B cell (primary cell): ENCODE results near the gene PHACTR1. TPM values are rescaled to one million over a fixed set of nuclear protein-coding genes. Genes with fewer than 3 reads are reported as not detected.

Experiments
- ATAC-seq: fragments of 200-7000 bp; cut with Tn5 transposase; one replicate; pipeline ENCODE4 v1.10.0; 2021; ENCODE audit warnings: low read depth, mild to moderate bottlenecking, moderate number of reproducible peaks, moderate library complexity
- CTCF ChIA-PET: fragments of 350-600 bp; sonication (Branson Sonifier 250); formaldehyde crosslinking; loops from one replicate; lab custom pipeline; 2021; ENCODE audit warnings: antibody characterized with exemption, inconsistent platforms; lab: Charles Lee
- POLR2A ChIA-PET: fragments of 350-600 bp; sonication (Branson Sonifier 250); formaldehyde crosslinking; loops from one replicate; lab custom pipeline; 2021; ENCODE audit warnings: antibody characterized with exemption; lab: Charles Lee
- DNase-seq: peaks from one replicate; pipeline ENCODE4 v3.0.0; 2013
- H2AFZ ChIP-seq: 2 replicates; pipeline ENCODE4 v1.6.1; 2012; ENCODE audit warnings: mild to moderate bottlenecking, low read depth, low read length; ENCODE audit not compliant: insufficient read depth, poor library complexity, severe bottlenecking
- H3K27ac ChIP-seq, 2 donors: 1 replicate in 1 of 2; 2 replicates in 1 of 2; pipeline ENCODE4 v1.5.1; 2012 to 2013; ENCODE audit warnings: low read length in 2 of 2, mild to moderate bottlenecking in 2 of 2, moderate library complexity in 1 of 2
- H3K27me3 ChIP-seq, 4 experiments: fragments of 200-600 bp in 1 of 4; sonication (generic) in 1 of 4; replicated peaks in 1 of 4; 1 replicate in 2 of 4; 2 replicates in 2 of 4; pipeline versions ENCODE4 v1.6.1 to v1.7.0; 2013 to 2016; ENCODE audit warnings: low read length in 3 of 4, mild to moderate bottlenecking in 2 of 4, mixed read lengths in 1 of 4, moderate library complexity in 1 of 4; ENCODE audit not compliant: insufficient read depth in 4 of 4, control insufficient read depth in 3 of 4; ENCODE audit errors: control extremely low read depth in 1 of 4
- H3K36me3 ChIP-seq, 2 experiments: replicated peaks in 1 of 2; 1 replicate in 1 of 2; 2 replicates in 1 of 2; pipeline versions ENCODE4 v1.6.1 to v1.7.1; 2013; ENCODE audit warnings: low read length in 1 of 2; ENCODE audit not compliant: insufficient read depth in 2 of 2, control insufficient read depth in 1 of 2; ENCODE audit errors: control extremely low read depth in 1 of 2, extremely low read depth in 1 of 2
- H3K4me1 ChIP-seq, 2 donors: fragments of 200-600 bp in 1 of 2; sonication (generic) in 1 of 2; 1 replicate in 1 of 2; 2 replicates in 1 of 2; pipeline versions ENCODE4 v1.5.1 to v1.6.1; 2013 to 2017; ENCODE audit warnings: low read length in 2 of 2; ENCODE audit not compliant: control insufficient read depth in 2 of 2, insufficient read depth in 2 of 2
- H3K4me2 ChIP-seq: replicated peaks from 2 replicates; pipeline ENCODE3; 2012; ENCODE audit warnings: mild to moderate bottlenecking, low read depth, low read length; ENCODE audit not compliant: poor library complexity, severe bottlenecking
- H3K4me3 ChIP-seq, 5 experiments: fragments of 200-600 bp in 1 of 5; sonication (generic) in 1 of 5; 1 replicate in 3 of 5; 2 replicates in 2 of 5; pipeline versions ENCODE4 v1.5.1 to v1.7.0; 2011 to 2016; ENCODE audit warnings: low read length in 4 of 5, mild to moderate bottlenecking in 4 of 5, low read depth in 2 of 5, control low read depth in 1 of 5, moderate library complexity in 1 of 5; ENCODE audit not compliant: insufficient read depth in 1 of 5; ENCODE audit errors: control extremely low read depth in 1 of 5, extremely low read depth in 1 of 5
- H3K79me2 ChIP-seq: fragments of 200-600 bp; sonication (generic); one replicate; pipeline ENCODE4 v1.6.0; 2016; ENCODE audit warnings: low read length; ENCODE audit not compliant: control insufficient read depth, insufficient read depth
- H3K9ac ChIP-seq: fragments of 200-600 bp; sonication (generic); 2 replicates; pipeline ENCODE4 v1.6.1; 2017; ENCODE audit warnings: mild to moderate bottlenecking, low read length, moderate library complexity
- H3K9me3 ChIP-seq, 3 donors: one replicate each; pipeline versions ENCODE4 v1.6.1 to v1.7.1; 2013; ENCODE audit warnings: low read length in 2 of 3; ENCODE audit not compliant: control insufficient read depth in 2 of 3, insufficient read depth in 1 of 3; ENCODE audit errors: control extremely low read depth in 1 of 3
- H4K20me1 ChIP-seq: 2 replicates; pipeline ENCODE4 v1.6.0; 2012; ENCODE audit warnings: mild to moderate bottlenecking, low read length; ENCODE audit not compliant: insufficient read depth, control insufficient read depth, poor library complexity, severe bottlenecking
- H3K27ac Mint-ChIP-seq: one replicate; pipeline ENCODE4 v1.8.0; 2021; ENCODE audit warnings: mixed read lengths
- H3K27me3 Mint-ChIP-seq: one replicate; pipeline ENCODE4 v1.8.0; 2021; ENCODE audit warnings: mixed read lengths
- H3K4me1 Mint-ChIP-seq: one replicate; pipeline ENCODE4 v1.8.0; 2021; ENCODE audit warnings: mixed read lengths
- H3K4me3 Mint-ChIP-seq: one replicate; pipeline ENCODE4 v1.8.0; 2021; ENCODE audit warnings: mixed read lengths
- H3K9me3 Mint-ChIP-seq: one replicate; pipeline ENCODE4 v1.8.0; 2022; ENCODE audit warnings: mixed read lengths; ENCODE audit not compliant: insufficient read depth
- EZH2 ChIP-seq: IDR thresholded peaks from 2 replicates; pipeline ENCODE4 v1.6.1; 2012; ENCODE audit warnings: borderline replicate concordance, low read depth, mild to moderate bottlenecking, moderate library complexity, low read length; ENCODE audit not compliant: insufficient read depth, poor library complexity, severe bottlenecking
- WGBS: methylation state at CpG from one replicate; pipeline ENCODE4 v1.1.5; 2013; ENCODE audit warnings: missing lambda C conversion rate; ENCODE audit not compliant: insufficient coverage; 5-methylcytosine and 5-hydroxymethylcytosine counted together
- intact Hi-C: fragments of 100-400 bp; cut with micrococcal nuclease; formaldehyde crosslinking; loops from one replicate; pipeline ENCODE4 v1.10.0; 2022
- polyA plus RNA-seq: library from polyadenylated mRNA; depleted of rRNA; stranded (reverse); fragments of >200 nt; gene quantifications from 2 replicates; pipeline ENCODE4 v1.2.3, GENCODE V29; 2012
- total RNA-seq, 2 donors: library from RNA; stranded (reverse); fragments of 120-200 nt in 1 of 2; gene quantifications; 1 replicate in 1 of 2; 2 replicates in 1 of 2; pipeline versions ENCODE4 v1.2.3 to v1.2.4, GENCODE V29; 2013 to 2022
- TF ChIP-seq, protein P1 (sequence below): fragments of 200-600 bp; IDR thresholded peaks from one replicate; pipeline ENCODE4 v1.8.0; 2022; ENCODE audit warnings: antibody characterized with exemption, mild to moderate bottlenecking

PHACTR1 gene
- total and polyA plus RNA-seq, 2 donors (not counting 1 experiment from before 2014, with no cell fraction given) = 30.2 to 129 TPM

DNA sequence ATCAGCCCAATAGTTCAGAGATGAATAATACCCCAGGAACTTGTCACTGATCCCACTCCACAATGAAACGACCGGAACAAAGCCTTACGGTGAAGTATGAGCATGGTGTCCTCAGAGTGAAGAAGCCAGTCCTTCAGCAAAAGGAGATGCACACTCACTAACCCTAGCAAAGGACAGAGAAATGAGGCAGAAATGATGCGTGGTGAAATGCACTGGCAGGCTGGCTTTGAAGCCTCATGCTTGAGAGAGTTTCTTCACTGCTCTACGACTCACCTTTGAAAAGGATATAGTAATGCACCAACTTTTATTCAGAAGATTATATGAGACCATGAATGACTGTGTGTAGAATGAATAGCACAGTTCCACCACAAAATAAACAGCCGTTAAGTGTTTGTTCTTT lies 74.8 kb downstream of the PHACTR1 start:
- no peaks in the 10 kb centered on the region for H3K4me1 ChIP-seq
- TF ChIP-seq, protein P1, sequence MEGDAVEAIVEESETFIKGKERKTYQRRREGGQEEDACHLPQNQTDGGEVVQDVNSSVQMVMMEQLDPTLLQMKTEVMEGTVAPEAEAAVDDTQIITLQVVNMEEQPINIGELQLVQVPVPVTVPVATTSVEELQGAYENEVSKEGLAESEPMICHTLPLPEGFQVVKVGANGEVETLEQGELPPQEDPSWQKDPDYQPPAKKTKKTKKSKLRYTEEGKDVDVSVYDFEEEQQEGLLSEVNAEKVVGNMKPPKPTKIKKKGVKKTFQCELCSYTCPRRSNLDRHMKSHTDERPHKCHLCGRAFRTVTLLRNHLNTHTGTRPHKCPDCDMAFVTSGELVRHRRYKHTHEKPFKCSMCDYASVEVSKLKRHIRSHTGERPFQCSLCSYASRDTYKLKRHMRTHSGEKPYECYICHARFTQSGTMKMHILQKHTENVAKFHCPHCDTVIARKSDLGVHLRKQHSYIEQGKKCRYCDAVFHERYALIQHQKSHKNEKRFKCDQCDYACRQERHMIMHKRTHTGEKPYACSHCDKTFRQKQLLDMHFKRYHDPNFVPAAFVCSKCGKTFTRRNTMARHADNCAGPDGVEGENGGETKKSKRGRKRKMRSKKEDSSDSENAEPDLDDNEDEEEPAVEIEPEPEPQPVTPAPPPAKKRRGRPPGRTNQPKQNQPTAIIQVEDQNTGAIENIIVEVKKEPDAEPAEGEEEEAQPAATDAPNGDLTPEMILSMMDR = no peak
- no peak for TF ChIP-seq EZH2
- peaks cover 14% of the 10 kb centered on the region for H3K27me3 Mint-ChIP-seq
- POLR2A ChIA-PET = no interaction called here
- no peaks in the 10 kb centered on the region for H3K9me3 ChIP-seq
- H3K27me3 ChIP-seq = peaks cover 0 to 3% (median 0%) of the 10 kb centered on the region in 4 experiments
- H3K4me2 ChIP-seq = no peak overlapping the region
- H3K4me3 Mint-ChIP-seq = no peak overlapping the region
- no peaks in the 10 kb centered on the region for H3K79me2 ChIP-seq
- CTCF ChIA-PET = no interaction called here
- H3K27ac ChIP-seq = no peak overlapping the region
- H2AFZ ChIP-seq = no peak overlapping the region
- no peaks in the 10 kb centered on the region for H4K20me1 ChIP-seq
- intact Hi-C loops = no loop called here
- ATAC-seq = no peak
- WGBS = no CpG with 5 or more reads among the region's 6 CpGs
- H3K4me1 Mint-ChIP-seq = no peaks in the 10 kb centered on the region
- H3K9me3 Mint-ChIP-seq = no peaks in the 10 kb centered on the region
- H3K4me3 ChIP-seq = no peak overlapping the region
- H3K9ac ChIP-seq = no peak overlapping the region
- no peak overlapping the region for H3K27ac Mint-ChIP-seq
- no peaks in the 10 kb centered on the region for H3K36me3 ChIP-seq
- DNase-seq = no peak

DNA sequence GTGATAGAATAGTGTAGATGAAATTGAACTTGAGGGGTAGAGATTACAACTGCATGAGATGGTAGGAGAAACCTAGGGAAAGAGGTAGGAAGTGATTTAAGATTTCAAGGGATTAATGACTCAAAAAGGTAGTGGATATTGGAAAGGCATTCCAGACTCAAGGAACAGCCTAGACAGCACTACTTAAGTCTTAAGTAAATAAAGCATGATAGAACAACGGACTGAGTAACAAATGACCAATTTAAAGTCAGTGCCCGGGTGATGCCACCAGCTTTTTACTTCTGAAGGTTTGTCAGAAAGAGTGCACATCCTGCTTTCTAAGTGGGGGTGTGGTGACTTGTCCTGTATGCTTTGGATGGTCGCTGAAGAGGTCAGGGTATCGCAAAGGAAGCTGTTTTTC lies 81.8 kb downstream of the PHACTR1 start:
- Histone ChIP-seq H3K27ac (no peak overlapping the region), H3K27me3 (peaks cover 0 to 7% (median 0%) of the 10 kb centered on the region in 4 experiments), H2AFZ (no peak overlapping the region), H3K79me2 (no peaks in the 10 kb centered on the region), H3K36me3 (no peaks in the 10 kb centered on the region), H3K9ac (no peak overlapping the region), H4K20me1 (no peaks in the 10 kb centered on the region), H3K4me3 (no peak overlapping the region), H3K4me1 (no peaks in the 10 kb centered on the region), H3K4me2 (no peak overlapping the region), H3K9me3 (no peaks in the 10 kb centered on the region)
- DNase-seq (no peak), ATAC-seq (no peak)
- TF ChIP-seq, protein P1 = no peak
- TF ChIP-seq EZH2 = no peak
- intact Hi-C loops = no loop called here
- H3K27me3 Mint-ChIP-seq = peaks cover 25% of the 10 kb centered on the region
- no peak overlapping the region for H3K27ac Mint-ChIP-seq
- H3K4me1 Mint-ChIP-seq = no peaks in the 10 kb centered on the region
- 89% methylated on average over 2 of the region's 4 CpGs for WGBS
- no peaks in the 10 kb centered on the region for H3K9me3 Mint-ChIP-seq
- CTCF ChIA-PET = no interaction called here
- POLR2A ChIA-PET = no interaction called here
- H3K4me3 Mint-ChIP-seq = no peak overlapping the region
